ENCODE measurements around the gene SPAG6. TPM values are rescaled to one million over a fixed set of nuclear protein-coding genes. Genes with fewer than 3 reads are reported as not detected.

SPAG6 gene
- total RNA-seq, 4 donors from 2014 or later: not detected

GRCh38 chr10:22451346-22451745 is 106.0 kb downstream of the SPAG6 start:
- no peaks in the 10 kb centered on the region for H3K9me3 ChIP-seq
- H3K4me3 ChIP-seq: no peak overlapping the region
- no peak for ATAC-seq
- TF ChIP-seq EP300 (IDR thresholded peaks at IDR 0.05): no peak
- TF ChIP-seq POLR2A (IDR thresholded peaks at IDR 0.05): no peak
- TF ChIP-seq POLR2AphosphoS5 (IDR thresholded peaks at IDR 0.05): no peak
- TF ChIP-seq CTCF (IDR thresholded peaks at IDR 0.05): no peak
- peaks cover 12% of the 10 kb centered on the region for H3K27me3 ChIP-seq
- no peaks in the 10 kb centered on the region for H3K4me1 ChIP-seq
- no peak overlapping the region for H3K27ac ChIP-seq
- 94 to 100% methylated on average over 4 of the region's 7 CpGs for WGBS, 2 donors (ENCODE audit: low coverage in 1 of 2)
- H3K36me3 ChIP-seq: no peaks in the 10 kb centered on the region

GRCh38 chr10:22453320-22453719 is 108.0 kb downstream of the SPAG6 start:
- ATAC-seq: no peak
- 89 to 100% methylated on average over 4 to 5 of the region's 8 CpGs for WGBS, 2 donors (ENCODE audit: low coverage in 1 of 2)
- TF ChIP-seq EP300 (IDR thresholded peaks at IDR 0.05) (no peak), POLR2AphosphoS5 (IDR thresholded peaks at IDR 0.05) (no peak), POLR2A (IDR thresholded peaks at IDR 0.05) (no peak), CTCF (IDR thresholded peaks at IDR 0.05) (no peak)

GRCh38 chr10:22453948-22454591 is 108.8 kb downstream of the SPAG6 start:
- peaks cover 12% of the 10 kb centered on the region for H3K27me3 ChIP-seq
- H3K27ac ChIP-seq: no peak overlapping the region
- no peak for ATAC-seq
- H3K4me3 ChIP-seq: no peak overlapping the region
- WGBS, 2 donors (ENCODE audit: low coverage in 1 of 2): 59% methylated on average over 7 to 10 of the region's 10 CpGs
- no peaks in the 10 kb centered on the region for H3K4me1 ChIP-seq
- TF ChIP-seq EP300 (IDR thresholded peaks at IDR 0.05): no peak
- TF ChIP-seq POLR2AphosphoS5 (IDR thresholded peaks at IDR 0.05): no peak
- no peak for TF ChIP-seq CTCF (IDR thresholded peaks at IDR 0.05)
- no peak for TF ChIP-seq POLR2A (IDR thresholded peaks at IDR 0.05)
- H3K9me3 ChIP-seq: no peaks in the 10 kb centered on the region
- H3K36me3 ChIP-seq: no peaks in the 10 kb centered on the region

More at GRCh38 chr10:22453320-22453719, 108.0 kb downstream of the SPAG6 start:
- Histone ChIP-seq H3K36me3 (no peaks in the 10 kb centered on the region), H3K27me3 (peaks cover 12% of the 10 kb centered on the region), H3K27ac (no peak overlapping the region), H3K9me3 (no peaks in the 10 kb centered on the region), H3K4me1 (no peaks in the 10 kb centered on the region), H3K4me3 (no peak overlapping the region)

- H3K36me3 ChIP-seq: no peaks in the 10 kb centered on the region
- H3K4me3 ChIP-seq: no peak overlapping the region
- ATAC-seq: no peak
- H3K27me3 ChIP-seq: peaks cover 12% of the 10 kb centered on the region
- no peak overlapping the region for H3K27ac ChIP-seq
- H3K9me3 ChIP-seq: no peaks in the 10 kb centered on the region
- no peak for TF ChIP-seq EP300 (IDR thresholded peaks at IDR 0.05)
- TF ChIP-seq POLR2AphosphoS5 (IDR thresholded peaks at IDR 0.05): no peak
- no peak for TF ChIP-seq CTCF (IDR thresholded peaks at IDR 0.05)
- no peak for TF ChIP-seq POLR2A (IDR thresholded peaks at IDR 0.05)
- WGBS, 2 donors (ENCODE audit: low coverage in 1 of 2): 58 to 86% methylated on average over 1 of the region's 1 CpG
- H3K4me1 ChIP-seq: no peaks in the 10 kb centered on the region
Observed at GRCh38 chr10:22454634-22455033, 109.3 kb downstream of the SPAG6 start.
